HG02852 (cell line): ENCODE results near the gene NAP1L2.
"Not testable (repeated sequence)": the region's sequence is repeated elsewhere in the genome, so short reads cannot be mapped to it uniquely, and the experiment has no call there.

Experiments used
- ATAC-seq: cut with Tn5 transposase; IDR thresholded peaks from one replicate; pipeline ENCODE4 v1.9.1; 2021; ENCODE audit warnings: mild to moderate bottlenecking, moderate library complexity; ENCODE audit not compliant: unreplicated experiment

NAP1L2 gene, protein sequence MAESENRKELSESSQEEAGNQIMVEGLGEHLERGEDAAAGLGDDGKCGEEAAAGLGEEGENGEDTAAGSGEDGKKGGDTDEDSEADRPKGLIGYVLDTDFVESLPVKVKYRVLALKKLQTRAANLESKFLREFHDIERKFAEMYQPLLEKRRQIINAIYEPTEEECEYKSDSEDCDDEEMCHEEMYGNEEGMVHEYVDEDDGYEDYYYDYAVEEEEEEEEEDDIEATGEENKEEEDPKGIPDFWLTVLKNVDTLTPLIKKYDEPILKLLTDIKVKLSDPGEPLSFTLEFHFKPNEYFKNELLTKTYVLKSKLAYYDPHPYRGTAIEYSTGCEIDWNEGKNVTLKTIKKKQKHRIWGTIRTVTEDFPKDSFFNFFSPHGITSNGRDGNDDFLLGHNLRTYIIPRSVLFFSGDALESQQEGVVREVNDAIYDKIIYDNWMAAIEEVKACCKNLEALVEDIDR

GRCh38 chrX:73214426-73215094 lies at the start of gene NAP1L2:
Gene NAP1L2, minus strand, starts transcription at chrX:73214851. Its CDS starts 359 bp downstream, at chrX:73214492.
- peak; percentile 93 for ATAC-seq

- ATAC-seq, result no peak
These were observed 48.3 kb upstream of the NAP1L2 start for GRCh38 chrX:73262991-73263390.

DNA sequence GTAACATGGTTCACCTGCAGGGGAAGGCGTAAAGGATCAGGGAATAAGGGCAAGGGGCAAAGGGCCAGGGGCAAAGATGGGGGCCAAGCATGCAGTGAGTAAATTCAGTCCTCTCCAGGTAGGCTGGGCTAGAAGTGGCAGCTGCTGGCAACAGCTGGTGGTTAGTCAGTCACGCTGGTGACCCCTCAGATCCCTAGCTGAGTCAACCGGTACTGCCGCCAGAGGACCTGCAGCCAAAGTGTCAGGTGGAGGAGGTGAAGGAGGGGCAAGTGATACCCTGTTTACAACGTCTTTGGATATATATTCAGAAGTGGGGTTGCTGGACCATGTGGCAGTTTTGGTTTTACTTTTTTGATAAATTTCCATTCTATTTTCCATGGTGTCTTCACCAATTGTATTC lies 24.6 kb upstream of the NAP1L2 start:
- ATAC-seq, result no peak

DNA sequence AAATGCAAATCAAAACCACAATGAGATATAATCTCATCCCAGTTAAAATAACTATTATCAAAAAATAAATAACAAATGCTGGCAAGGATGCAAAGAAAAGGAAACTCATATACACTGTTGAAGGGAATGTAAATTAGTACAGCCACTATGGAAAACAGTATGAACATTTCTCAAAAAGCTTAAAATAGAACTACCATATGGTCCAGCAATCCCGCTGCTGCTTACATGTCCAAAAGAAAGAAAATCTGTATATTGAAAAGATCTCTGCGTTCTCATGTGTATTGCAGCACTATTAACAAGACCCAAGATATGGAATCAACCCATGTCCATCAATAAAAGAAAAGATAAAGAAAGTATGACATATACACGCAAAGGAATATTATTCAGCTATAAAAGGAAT lies 3.0 kb upstream of the NAP1L2 start:
- ATAC-seq, result no peak

GRCh38 chrX:73215246-73215645 lies 595 bp upstream of the NAP1L2 start:
- ATAC-seq, result peak; percentile 4

GRCh38 chrX:73213734-73214425 lies 771 bp downstream of the NAP1L2 start:
- ATAC-seq, result no peak

- ATAC-seq, result no peak
These were observed 8.3 kb downstream of the NAP1L2 start for GRCh38 chrX:73206366-73206765.

DNA sequence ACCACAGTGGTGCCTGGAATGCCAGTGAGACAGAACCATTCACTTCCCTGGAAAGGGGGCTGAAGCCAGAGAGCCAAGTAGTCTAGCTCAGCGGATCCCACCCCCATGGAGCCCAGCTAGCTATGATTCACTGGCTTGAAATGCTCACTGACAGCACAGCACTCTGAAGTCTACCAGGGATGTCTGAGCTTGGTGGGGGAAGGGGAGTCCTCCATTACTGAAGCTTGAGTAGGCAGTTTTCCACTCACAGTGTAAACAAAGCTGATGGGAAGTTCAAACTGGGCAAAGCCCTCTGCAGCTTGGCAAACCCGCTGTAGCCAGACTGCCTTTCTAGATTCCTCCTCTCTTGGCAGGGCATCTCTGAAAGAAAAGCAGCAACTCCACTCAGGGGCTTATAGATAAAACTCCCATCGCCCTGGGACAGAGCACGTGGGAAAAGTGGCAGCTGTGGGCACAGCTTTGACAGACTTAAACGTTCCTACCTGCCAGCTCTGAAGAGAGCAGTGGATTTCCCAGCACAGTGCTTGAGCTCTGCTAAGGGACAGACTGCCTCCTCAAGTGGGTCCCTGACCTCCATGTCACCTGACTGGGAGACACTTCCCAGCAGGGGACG lies 32.0 kb downstream of the NAP1L2 start:
- no peak for ATAC-seq

GRCh38 chrX:73168945-73169344 lies 45.7 kb downstream of the NAP1L2 start:
- ATAC-seq, result not testable (repeated sequence)
